22Rv1 (cell line): Measurements from ENCODE around the gene XIRP1.

Experiments
- CTCF ChIP-seq: fragments of 450-650 bp; IDR thresholded peaks from 2 replicates; pipeline ENCODE4 v1.5.1; 2017; ENCODE audit warnings: mild to moderate bottlenecking
- ZFX ChIP-seq: fragments of 450-650 bp; IDR thresholded peaks from 2 replicates; pipeline ENCODE4 v1.6.1; 2017; ENCODE audit warnings: antibody characterized with exemption, borderline replicate concordance

DNA sequence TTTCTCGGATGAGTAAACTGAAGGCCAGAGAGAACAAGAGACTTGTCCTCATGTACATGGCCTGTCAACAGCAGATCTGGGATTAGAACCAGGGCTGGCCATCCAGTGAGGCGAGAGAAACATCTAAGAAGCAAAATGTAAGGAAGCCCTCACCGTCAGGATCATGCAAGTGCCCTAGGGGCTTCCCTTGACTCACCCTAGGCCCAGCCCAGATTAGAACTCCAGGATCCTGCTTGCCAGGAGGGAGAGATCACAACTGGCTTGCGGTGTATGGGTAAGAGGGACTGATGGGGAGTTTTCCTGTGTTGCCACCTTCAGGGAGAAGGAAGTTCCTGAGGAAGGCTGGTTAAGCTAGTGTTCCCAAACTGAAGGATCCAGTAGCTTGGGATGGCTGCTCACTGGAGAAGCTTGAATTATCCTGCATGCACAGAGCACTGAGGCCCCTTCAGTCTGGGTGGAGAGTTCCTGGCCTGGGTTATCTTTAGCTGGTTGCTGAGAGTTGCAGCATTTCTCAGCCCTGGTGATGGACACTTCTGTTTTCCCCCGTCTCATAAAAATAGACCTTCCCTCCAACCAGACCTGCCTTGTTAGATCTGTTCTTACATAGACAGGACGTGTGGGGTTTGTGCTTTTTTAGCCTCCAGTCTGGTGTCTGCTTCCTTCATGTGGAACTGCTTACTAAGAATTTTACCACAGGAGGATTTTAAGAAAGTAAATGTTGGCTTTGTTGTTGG, 28.2 kb upstream of the XIRP1 start:
- TF ChIP-seq CTCF = no peak
- TF ChIP-seq ZFX = no peak
